Limb (tissue), 2 donors: ENCODE results near the gene RNF151.
A peak's percentile ranks its signal among the peaks of the same experiment; 100 is the strongest.
"Not testable (repeated sequence)": the region's sequence is repeated elsewhere in the genome, so short reads cannot be mapped to it uniquely, and the experiment has no call there.

Experiments
- DNase-seq, 2 donors: peaks; one replicate each; pipeline ENCODE4 v3.0.0-alpha.2; 2016; ENCODE audit errors: extremely low spot score in 2 of 2

The RNF151 gene

DNA sequence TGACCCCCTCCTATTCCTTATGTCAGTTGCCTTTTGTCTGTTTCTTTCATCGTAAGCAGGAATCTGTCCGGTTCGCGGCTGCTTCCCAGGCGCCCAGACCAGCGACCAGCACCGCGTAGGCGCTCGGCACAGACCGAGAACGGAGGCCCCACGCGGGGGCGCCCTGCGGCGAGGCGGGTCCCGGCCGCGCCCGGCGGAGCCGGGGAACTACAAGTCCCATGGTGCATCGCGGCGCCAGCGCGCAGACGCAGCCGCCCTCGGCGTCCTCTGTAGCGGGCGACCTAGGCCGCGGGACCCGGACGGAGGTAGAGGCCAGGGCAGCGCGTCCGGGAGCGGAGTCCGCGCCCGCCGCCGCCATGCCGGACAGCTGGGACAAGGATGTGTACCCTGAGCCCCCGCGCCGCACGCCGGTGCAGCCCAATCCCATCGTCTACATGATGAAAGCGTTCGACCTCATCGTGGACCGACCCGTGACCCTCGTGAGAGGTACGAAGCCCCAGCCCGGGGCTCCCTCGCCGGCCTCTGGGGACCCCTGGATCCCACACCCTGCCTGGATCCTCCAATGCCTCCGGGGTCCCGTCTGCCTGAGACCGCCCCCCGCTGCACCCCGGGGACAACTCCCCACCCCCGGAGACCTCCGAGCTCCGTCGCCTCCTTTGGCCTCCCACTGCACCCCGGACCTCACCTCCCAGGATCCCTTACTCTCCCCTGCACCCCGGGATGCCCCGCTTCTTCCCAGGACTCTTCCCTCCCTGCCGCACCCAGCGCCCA lies 7.2 kb upstream of the RNF151 start, which contains the start of gene NDUFB10:
Gene NDUFB10 (plus strand): TSS at position 270 of the 771 bp plus-strand sequence. CDS start 87 bp downstream, at position 357.
- DNase-seq = peak; percentile 89 to 94

DNA sequence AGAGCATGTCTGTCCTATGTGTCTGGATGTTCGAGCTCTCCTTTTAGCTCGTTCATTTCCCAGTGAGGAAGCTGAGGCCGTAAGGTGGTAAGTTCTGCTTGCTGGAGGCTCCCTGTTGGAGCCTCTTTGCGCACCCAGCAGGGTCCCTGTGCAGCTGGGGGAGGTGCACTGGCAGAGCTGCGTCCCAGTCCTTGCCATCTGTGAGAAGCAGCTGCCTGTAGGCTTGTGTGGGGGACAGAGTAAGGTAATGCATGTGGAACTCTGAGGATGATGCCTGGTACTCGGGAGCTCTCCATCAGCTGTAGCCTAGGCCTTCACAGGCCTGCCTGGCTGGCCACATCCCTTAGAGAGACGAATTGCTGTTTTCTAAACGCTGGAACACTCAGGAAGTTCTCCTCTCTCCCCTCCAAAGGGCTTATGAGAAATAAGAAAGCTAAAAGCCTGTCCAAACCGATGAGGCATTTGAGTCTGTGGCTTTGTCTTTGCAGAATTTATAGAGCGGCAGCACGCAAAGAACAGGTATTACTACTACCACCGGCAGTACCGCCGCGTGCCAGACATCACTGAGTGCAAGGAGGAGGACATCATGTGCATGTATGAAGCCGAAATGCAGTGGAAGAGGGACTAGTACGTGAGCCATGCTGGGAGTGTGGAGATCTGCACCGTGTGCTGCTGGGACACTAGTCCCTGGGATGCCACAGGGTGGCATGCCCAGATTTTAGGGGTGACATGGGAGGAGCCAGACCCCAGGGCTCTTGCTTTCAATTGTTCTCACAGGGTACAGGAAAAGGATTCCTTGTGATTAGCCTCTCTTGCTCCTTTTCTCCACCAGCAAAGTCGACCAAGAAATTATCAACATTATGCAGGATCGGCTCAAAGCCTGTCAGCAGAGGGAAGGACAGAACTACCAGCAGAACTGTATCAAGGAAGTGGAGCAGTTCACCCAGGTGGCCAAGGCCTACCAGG lies 5.7 kb upstream of the RNF151 start:
- no peak for DNase-seq

DNA sequence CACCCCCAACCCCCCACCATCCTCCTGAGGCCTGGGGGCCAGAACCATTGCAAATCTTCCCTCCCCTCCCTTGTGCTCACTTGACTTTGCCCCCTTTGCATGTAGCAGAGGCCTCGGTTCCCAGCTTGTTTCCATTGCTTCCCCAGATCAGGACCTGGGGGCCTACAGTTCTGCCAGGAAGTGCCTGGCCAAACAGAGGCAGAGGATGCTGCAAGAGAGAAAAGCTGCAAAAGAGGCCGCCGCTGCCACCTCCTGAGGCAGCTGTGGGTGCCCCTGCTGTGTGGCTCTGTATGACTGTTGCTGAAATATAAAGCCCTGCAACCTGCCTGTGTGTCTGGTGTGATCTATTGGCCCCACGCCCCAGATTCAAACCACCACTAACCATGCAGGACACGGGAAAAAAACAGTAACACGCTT lies 5.0 kb upstream of the RNF151 start:
- DNase-seq = no peak

DNA sequence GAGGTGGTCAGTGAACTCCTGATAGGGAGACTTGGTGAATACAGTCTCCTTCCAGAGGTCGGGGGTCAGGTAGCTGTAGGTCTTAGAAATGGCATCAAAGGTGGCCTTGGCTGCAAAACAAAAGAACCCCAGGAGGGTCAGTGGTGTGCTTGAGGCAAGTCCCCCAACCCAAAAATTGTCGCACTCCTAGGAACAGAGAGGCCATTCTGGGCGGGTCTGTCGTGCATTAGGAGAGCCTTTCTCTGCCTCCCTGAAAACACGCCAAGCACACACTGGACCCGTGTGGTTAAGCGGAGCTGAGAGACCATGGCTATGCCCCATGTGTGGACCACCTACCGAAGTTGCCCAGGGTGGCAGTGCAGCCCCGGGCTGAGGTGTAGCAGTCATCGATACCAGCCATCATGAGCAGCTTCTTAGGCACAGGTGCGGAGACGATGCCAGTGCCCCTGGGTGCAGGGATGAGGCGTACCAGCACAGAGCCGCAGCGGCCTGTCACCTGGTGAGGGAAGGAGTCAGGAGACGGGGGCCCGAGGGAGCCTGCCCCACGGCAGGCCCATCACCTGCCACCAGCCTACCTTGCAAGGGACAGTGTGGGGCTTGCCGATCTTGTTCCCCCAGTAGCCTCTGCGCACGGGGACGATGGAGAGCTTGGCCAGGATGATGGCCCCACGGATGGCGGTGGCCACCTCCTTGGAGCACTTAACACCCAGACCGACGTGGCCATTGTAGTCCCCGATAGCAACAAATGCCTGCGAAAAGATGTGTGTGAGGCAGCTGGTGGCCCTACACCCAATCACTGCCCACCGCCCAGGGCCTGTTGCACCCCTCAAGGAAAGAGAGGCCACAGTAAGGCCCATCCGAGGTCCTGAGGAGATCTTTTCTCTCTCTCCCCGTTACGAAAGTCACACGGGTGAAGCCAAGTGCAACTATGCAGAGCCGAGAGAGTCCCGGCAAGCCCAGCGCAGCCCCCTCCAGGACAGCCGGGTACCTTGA lies 4.2 kb upstream of the RNF151 start:
- not testable (repeated sequence) for DNase-seq

DNA sequence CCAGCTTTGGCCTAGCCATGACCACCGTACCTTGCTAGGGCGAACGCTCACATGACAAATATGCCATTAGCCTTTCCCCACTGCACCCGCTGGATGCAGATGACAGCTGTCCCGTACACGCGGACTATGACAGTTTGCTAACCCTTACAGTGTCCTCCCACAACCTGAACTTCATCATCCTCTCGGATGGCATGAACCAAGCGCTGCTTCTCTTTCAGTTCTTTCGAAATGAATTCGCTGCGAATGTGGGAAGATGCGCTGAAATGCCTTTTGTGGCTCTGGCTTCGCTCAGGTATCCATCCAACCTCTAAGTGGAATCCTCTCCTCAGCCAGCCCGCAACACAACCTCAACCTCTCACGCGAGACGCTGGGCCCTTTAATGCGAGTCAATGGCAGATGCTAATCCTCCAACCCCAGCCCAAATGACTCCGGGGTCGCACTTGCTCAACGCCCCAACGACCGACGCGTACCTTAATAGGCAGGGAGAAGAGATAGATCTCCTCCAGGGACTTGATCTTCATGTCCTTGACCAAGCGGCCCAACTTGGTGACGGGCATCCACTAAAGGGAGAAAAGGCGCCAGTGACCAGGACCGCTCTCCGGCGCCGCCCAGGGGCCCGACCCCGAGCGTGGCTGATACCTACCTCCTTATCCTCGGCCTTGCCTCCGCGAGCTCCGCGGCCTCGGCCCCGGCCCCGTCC lies 2.7 kb upstream of the RNF151 start:
- no peak for DNase-seq

DNA sequence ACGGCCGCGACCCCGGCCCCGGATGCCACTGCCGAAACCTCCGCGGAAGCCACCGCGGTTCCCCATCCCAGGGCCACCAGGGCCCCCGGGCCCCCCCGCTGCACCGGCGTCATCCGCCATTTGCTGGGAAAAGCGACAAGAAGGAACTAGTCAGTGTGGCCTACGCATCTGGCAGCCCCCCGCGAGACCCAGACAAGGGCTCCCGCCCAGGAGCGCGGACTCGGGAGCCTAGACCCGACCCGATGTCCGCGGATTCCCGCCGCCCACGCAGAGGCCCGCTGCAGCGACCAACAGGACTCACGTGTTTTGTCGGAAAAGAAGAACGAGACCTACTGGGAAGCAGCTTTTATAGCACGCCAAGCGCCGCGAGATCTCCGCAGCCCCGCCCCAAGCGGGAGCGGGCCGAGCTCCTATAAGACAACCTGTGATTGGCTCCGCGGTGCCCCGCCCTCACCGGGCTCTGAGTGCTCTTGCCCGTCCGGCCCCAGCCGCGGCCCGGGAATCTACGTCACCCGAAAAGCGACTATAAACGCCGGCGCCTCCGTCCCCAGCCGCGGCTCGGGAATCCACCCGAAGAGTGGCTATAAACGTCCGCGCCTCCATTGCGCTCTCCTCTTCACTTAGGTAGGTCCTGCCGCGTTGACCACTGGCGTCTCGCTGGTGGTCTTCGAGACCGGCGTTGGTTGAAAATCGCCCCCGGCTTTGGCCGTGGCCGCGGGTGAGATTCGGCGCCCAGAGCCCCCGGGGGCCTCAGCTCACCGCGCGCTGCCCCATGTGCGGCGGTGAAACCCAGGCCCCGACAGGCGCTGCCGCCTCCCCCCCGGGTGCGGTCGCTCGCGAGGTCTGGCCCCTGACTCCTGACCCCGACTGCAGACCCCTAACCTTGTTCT lies 1.9 kb upstream of the RNF151 start, which contains the start of gene RPS2:
Gene RPS2 (minus strand): TSS at position 321 of the 890 bp plus-strand sequence. CDS start 201 bp downstream, at position 120.
- peak; percentile 99 for DNase-seq

DNA sequence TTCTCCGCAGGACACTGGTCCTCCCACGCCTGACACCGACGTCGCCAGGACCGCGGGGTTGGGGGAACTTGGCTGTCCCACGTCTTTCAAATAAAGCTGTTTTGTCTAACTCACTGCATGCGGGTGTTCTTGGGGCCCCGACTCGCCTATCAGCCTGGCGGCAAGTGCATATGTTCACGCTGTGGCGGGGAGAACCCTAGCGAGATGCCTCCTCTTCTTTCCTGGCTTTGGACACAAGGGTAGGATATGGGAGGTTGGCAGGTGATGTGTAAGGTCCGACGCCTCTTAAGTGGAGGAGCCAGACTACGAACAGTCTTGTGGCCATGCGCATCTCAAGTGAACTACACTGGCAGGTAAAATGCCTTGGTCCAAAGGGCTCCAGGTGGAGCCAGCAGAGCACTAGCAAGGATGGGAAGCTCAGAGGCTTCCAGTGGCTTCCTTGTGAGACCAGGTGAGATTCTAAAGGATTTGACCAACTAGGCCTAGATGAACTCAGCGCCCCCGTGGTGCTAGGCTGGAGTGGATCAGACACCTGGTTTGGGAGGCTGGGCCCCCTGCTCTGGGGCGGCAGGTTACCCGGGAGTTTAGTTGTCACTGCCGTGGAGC lies 1.2 kb upstream of the RNF151 start:
- DNase-seq = no peak

DNA sequence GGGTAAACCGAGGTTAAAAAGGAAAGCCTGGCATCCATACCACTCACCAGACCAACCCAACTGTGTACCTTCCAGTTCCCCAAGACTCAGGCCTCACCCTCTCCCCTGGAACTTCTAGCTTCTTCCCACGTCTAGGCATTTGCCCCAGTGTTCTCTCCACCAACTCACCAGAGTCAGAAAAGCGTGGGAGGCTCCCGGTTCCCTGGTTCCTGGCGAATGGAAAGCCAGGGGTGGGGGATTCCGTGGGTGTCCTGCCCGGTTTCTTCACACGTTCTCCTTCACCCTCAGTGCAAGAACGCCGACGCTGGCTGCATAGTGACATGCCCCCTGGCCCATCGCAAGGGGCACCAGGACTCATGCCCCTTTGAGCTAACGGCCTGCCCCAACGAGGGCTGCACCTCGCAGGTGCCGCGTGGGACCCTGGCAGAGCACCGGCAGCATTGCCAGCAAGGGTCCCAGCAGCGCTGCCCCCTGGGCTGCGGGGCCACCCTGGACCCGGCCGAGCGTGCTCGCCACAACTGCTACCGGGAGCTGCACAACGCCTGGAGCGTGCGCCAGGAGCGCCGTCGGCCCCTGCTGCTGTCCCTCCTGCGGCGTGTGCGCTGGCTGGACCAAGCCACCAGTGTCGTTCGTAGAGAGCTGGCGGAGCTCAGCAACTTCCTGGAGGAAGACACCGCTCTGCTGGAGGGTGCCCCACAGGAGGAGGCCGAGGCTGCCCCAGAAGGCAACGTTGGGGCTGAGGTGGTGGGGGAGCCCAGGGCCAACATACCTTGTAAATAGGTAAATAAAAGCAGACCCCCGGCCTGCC lies 1.7 kb downstream of the RNF151 start:
- no peak for DNase-seq

DNA sequence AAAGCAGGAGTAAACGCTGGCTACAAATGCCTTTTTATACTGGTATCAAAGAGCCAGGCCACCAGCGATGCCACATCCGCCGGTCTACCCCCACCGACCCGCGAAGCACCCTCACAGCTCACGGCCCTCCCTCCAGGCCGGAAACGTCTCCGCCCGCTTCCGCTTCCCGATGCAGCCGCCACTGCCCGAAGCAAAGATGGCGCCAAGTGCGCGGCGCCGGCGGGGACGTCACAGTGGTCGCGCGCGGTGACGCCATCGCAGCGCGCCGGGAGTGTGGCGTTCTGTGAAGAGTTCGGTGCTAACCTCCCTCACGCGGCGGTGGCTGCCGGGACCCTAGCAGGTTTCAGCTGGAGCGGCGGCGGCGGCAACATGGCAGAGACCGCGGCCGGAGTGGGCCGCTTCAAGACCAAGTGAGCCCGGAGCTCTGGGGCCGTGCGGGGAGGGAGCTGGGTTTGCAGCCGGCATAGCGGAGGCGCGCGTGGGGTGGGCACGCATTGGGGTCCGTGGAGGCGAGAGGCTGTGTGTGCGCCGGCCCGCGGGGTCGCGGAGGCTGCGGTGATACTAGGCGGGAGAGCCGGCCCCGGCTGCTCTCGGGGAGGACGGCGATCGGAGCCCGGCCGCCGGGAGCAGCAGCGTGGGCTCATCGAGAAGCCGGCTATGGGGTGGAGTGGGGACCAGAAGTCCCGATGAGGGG lies 5.3 kb downstream of the RNF151 start, which contains the start of gene TBL3:
Gene TBL3 (plus strand): TSS at position 258 of the 694 bp plus-strand sequence. CDS start 112 bp downstream, at position 370.
- peak; percentile 94 to 98 for DNase-seq

DNA sequence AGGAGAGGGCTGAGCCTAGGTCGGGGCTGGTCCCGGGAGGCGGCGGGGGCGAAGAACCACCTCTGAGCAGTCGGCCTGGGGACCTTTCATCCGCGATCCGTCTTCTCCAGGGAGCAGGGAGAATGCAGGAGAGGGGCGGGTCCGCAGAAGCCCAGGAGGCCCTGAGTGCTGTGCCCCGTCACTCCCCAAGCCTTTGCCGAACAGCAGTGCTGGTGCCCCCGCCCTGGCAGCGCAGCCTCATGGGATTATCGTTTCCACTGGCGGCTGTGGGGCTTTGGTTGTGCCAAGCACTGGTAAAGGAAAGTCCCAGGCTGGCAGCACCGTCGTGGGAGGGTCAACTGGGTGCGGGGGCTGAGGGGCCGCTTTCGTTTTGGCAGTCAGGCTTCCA lies 5.8 kb downstream of the RNF151 start:
- DNase-seq = no peak

DNA sequence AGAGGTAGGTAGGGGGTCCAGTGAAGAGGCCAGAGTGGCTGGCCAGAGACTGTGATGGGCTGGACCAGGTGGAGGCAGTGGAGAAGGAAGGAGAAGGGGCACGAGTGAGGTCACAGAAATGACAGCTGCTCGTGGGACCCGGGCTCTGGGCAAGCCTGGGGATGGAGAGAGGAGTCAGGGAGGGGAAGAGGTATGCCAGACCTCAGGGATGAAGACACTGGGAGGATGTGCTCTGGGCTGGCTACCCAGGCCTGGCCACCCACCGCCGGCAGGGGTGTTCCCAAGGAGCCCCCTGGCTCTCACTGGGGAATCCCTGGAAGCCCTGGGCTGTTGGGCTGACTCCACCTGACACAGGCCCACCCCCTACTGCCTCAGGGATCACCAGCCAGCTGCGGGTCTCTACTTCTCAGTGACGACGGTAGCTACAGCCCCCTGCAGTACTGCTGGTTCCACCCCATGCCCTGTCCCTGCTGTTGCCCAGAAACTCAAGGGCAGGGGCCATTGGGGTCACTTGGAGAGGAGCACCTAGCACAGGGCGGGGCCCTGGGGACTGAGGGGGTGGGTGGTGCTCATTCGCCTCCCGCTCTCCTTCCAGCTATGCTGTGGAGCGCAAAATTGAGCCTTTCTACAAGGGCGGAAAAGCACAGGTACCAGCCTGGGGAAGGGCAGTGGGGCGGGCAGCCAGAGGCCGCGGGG lies 7.0 kb downstream of the RNF151 start:
- no peak for DNase-seq

DNA sequence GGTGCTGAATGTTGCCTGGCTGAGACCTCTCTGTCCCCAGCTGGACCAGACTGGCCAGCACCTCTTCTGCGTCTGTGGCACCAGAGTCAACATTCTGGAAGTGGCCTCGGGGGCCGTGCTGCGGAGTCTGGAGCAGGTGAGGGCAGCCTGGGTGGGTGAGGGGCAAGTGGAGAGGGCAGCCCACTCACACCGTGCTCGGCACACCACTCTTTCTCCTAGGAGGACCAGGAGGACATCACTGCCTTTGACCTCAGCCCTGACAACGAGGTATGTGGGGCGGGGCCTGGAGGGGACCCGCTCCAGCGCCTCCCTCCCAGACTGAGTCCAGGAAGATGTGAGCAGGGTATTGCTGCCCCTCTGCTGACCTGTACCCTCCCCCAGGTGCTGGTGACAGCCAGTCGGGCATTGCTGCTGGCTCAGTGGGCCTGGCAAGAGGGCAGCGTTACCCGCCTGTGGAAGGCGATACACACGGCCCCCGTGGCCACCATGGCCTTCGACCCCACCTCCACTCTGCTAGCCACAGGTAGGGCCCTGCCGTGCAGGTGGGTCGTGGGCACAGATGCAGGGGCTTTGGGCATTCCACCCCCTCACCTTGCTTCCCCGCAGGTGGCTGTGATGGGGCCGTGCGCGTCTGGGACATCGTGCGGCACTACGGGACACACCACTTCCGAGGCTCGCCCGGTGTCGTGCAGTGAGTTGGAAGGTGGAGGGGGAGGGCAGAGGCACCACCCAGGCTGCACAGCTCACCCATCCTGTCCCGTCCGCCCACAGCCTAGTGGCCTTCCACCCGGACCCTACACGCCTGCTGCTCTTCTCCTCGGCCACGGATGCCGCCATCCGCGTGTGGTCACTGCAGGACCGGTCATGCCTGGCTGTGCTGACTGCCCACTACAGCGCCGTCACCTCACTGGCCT lies 7.8 kb downstream of the RNF151 start:
- DNase-seq = no peak

DNA sequence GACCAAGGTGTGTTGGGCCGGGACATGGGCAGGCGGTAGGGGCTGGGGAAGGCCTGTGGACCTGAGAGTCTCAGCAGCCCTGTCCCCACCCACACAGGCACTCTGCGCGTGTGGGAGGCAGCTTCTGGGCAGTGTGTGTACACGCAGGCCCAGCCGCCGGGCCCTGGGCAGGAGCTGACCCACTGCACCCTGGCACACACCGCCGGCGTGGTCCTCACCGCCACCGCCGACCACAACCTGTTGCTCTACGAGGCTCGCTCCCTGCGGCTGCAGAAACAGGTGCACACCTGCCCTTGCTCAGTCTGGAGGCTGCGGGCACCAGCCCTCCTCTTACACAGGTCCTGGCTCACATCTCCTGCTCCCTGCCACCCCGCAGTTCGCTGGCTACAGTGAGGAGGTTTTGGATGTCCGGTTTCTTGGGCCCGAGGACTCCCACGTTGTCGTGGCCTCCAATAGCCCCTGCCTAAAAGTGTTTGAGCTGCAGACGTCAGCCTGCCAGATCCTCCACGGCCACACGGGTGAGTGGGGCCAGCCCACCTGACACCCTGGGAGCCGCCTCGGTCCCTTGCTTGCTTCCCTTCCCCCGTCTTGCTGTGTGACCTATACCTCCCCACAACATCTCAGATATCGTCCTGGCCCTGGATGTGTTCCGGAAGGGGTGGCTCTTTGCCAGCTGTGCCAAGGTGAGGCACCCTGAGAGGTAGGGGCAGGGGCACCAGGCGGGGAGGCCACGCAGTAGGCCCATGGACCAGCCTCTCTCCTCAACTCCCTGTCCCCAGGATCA lies 9.0 kb downstream of the RNF151 start:
- no peak for DNase-seq

DNA sequence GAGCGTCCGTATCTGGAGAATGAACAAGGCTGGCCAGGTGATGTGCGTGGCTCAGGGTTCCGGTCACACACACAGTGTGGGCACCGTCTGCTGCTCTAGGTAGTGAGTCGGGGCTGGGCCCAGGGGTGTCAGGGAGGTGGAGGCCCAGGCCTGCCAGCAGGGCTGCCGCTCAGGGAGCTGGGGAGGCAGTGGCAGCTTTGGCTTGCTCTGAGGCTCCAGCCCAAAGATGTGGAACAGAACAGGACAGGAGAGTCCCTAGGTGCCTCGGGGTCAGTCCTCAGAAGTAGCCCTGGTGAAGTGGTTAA lies 9.5 kb downstream of the RNF151 start:
- DNase-seq = no peak
